ENCODE measurements around the gene PREPL. TPM values are rescaled to one million over a fixed set of nuclear protein-coding genes. Genes with fewer than 3 reads are reported as not detected.

Gene PREPL
- total and polyA plus RNA-seq, 2 of the 8 experiments (the other 6 are each of a cell fraction or from before 2014, with no cell fraction given) = 13.6 to 38.9 TPM

DNA sequence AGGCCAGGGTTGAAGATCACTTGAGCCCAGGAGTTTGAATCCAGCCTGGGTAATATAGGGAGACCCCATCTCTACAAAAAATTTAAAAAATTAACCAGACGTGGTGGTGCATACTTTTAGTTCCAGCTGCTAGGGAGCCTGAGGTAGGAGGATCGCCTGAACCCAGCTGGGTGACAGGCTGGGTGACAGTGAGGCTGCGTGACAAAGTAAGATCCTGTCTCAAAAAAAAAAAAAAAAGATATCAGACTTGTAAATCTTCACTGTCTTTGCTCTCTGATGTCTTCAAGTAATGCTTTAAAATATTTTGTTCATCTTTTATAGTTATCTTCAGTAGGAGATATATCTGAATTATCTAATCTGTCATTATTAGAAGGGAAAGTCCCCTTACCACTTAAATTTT, 11.0 kb upstream of the PREPL start (continued):
- TF ChIP-seq, protein P1, sequence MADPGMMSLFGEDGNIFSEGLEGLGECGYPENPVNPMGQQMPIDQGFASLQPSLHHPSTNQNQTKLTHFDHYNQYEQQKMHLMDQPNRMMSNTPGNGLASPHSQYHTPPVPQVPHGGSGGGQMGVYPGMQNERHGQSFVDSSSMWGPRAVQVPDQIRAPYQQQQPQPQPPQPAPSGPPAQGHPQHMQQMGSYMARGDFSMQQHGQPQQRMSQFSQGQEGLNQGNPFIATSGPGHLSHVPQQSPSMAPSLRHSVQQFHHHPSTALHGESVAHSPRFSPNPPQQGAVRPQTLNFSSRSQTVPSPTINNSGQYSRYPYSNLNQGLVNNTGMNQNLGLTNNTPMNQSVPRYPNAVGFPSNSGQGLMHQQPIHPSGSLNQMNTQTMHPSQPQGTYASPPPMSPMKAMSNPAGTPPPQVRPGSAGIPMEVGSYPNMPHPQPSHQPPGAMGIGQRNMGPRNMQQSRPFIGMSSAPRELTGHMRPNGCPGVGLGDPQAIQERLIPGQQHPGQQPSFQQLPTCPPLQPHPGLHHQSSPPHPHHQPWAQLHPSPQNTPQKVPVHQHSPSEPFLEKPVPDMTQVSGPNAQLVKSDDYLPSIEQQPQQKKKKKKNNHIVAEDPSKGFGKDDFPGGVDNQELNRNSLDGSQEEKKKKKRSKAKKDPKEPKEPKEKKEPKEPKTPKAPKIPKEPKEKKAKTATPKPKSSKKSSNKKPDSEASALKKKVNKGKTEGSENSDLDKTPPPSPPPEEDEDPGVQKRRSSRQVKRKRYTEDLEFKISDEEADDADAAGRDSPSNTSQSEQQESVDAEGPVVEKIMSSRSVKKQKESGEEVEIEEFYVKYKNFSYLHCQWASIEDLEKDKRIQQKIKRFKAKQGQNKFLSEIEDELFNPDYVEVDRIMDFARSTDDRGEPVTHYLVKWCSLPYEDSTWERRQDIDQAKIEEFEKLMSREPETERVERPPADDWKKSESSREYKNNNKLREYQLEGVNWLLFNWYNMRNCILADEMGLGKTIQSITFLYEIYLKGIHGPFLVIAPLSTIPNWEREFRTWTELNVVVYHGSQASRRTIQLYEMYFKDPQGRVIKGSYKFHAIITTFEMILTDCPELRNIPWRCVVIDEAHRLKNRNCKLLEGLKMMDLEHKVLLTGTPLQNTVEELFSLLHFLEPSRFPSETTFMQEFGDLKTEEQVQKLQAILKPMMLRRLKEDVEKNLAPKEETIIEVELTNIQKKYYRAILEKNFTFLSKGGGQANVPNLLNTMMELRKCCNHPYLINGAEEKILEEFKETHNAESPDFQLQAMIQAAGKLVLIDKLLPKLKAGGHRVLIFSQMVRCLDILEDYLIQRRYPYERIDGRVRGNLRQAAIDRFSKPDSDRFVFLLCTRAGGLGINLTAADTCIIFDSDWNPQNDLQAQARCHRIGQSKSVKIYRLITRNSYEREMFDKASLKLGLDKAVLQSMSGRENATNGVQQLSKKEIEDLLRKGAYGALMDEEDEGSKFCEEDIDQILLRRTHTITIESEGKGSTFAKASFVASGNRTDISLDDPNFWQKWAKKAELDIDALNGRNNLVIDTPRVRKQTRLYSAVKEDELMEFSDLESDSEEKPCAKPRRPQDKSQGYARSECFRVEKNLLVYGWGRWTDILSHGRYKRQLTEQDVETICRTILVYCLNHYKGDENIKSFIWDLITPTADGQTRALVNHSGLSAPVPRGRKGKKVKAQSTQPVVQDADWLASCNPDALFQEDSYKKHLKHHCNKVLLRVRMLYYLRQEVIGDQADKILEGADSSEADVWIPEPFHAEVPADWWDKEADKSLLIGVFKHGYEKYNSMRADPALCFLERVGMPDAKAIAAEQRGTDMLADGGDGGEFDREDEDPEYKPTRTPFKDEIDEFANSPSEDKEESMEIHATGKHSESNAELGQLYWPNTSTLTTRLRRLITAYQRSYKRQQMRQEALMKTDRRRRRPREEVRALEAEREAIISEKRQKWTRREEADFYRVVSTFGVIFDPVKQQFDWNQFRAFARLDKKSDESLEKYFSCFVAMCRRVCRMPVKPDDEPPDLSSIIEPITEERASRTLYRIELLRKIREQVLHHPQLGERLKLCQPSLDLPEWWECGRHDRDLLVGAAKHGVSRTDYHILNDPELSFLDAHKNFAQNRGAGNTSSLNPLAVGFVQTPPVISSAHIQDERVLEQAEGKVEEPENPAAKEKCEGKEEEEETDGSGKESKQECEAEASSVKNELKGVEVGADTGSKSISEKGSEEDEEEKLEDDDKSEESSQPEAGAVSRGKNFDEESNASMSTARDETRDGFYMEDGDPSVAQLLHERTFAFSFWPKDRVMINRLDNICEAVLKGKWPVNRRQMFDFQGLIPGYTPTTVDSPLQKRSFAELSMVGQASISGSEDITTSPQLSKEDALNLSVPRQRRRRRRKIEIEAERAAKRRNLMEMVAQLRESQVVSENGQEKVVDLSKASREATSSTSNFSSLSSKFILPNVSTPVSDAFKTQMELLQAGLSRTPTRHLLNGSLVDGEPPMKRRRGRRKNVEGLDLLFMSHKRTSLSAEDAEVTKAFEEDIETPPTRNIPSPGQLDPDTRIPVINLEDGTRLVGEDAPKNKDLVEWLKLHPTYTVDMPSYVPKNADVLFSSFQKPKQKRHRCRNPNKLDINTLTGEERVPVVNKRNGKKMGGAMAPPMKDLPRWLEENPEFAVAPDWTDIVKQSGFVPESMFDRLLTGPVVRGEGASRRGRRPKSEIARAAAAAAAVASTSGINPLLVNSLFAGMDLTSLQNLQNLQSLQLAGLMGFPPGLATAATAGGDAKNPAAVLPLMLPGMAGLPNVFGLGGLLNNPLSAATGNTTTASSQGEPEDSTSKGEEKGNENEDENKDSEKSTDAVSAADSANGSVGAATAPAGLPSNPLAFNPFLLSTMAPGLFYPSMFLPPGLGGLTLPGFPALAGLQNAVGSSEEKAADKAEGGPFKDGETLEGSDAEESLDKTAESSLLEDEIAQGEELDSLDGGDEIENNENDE (IDR thresholded peaks at IDR 0.05; ENCODE audit: insufficient replicate concordance, low read length) = no peak
- TF ChIP-seq RAD21 (IDR thresholded peaks at IDR 0.05 in 1 of 2, conservative IDR thresholded peaks at IDR 0.05 in 1 of 2; ENCODE audit: low read depth in 2 of 2, low read length in 2 of 2) = no peak
- no peak for TF ChIP-seq CTBP2 (IDR thresholded peaks at IDR 0.05; ENCODE audit: borderline replicate concordance, insufficient read depth, insufficient read length, low read length)
- TF ChIP-seq BCL11A (IDR thresholded peaks at IDR 0.05; ENCODE audit: low read depth in 2 of 2, low read length in 2 of 2) = no peak
- no peak for TF ChIP-seq KDM1A (IDR thresholded peaks at IDR 0.05; ENCODE audit: borderline replicate concordance, low read length)
- TF ChIP-seq HDAC2 (IDR thresholded peaks at IDR 0.05; ENCODE audit: borderline replicate concordance in 1 of 2, low read depth in 2 of 2, low read length in 2 of 2) = no peak
- no peak for TF ChIP-seq SIX5 (IDR thresholded peaks at IDR 0.05; ENCODE audit: low read depth, low read length)
- no peak for TF ChIP-seq SUZ12 (IDR thresholded peaks at IDR 0.05; ENCODE audit: low read length)
- TF ChIP-seq ASH2L (IDR thresholded peaks at IDR 0.05; ENCODE audit: low read length) = no peak

Data from H1 (cell line).